ENCODE results near the gene STK11. TPM values are rescaled to one million over a fixed set of nuclear protein-coding genes. Genes with fewer than 3 reads are reported as not detected.

STK11 gene
- polyA plus RNA-seq, 1 of the 3 experiments (the other 2 are of a cell fraction): 55.5 TPM

DNA sequence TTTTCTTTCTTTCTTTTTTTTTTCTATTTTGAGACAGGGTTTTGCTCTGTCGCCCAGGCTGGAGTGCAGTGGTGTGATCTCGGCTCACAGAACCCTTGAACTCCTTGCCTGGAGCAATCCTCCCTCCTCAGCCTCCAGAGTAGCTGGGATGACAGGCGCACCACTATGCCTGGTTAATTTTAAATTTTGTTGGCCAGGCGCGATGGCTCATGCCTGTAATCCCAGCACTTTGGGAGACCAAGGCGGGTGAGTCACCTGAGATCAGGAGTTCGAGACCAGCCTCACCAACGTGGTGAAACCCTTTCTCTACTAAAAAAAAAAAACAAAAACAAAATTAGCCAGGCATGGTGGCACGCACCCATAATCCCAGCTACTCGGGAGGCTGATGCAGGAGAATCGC, 22.9 kb upstream of the STK11 start:
- no peak overlapping the region for H3K9ac ChIP-seq
- H3K79me2 ChIP-seq (ENCODE audit: insufficient read depth): no peaks in the 10 kb centered on the region
- H3K4me2 ChIP-seq: no peak overlapping the region
- H3K27ac ChIP-seq (ENCODE audit: low read depth in 2 of 2, low read length in 1 of 2): no peak overlapping the region
- no peaks in the 10 kb centered on the region for H3K9me2 ChIP-seq
- no peaks in the 10 kb centered on the region for H3K36me3 ChIP-seq (replicated peaks in 1 of 2; ENCODE audit: control insufficient read depth in 1 of 2, insufficient read depth in 2 of 2, low read length in 1 of 2)
- ChIA-PET POLR2A (no interaction called here), CTCF (interaction anchor here (2.1 kb wide), 1 partner anchor 70 kb away, joined by 9 read pairs; no protein-coding TSS in a partner anchor)
- TF ChIP-seq, protein P1, sequence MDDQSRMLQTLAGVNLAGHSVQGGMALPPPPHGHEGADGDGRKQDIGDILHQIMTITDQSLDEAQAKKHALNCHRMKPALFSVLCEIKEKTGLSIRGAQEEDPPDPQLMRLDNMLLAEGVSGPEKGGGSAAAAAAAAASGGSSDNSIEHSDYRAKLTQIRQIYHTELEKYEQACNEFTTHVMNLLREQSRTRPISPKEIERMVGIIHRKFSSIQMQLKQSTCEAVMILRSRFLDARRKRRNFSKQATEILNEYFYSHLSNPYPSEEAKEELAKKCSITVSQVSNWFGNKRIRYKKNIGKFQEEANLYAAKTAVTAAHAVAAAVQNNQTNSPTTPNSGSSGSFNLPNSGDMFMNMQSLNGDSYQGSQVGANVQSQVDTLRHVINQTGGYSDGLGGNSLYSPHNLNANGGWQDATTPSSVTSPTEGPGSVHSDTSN (IDR thresholded peaks at IDR 0.05): no peak
- TF ChIP-seq SMC3 (IDR thresholded peaks at IDR 0.05; ENCODE audit: low read depth, low read length) (no peak), TEAD4 (IDR thresholded peaks at IDR 0.05; ENCODE audit: borderline replicate concordance, insufficient read depth) (no peak), MXI1 (IDR thresholded peaks at IDR 0.05; ENCODE audit: low read depth, low read length) (no peak), FOXJ3 (CRISPR knock-in tag; IDR thresholded peaks at IDR 0.05) (no peak), EZH2phosphoT487 (IDR thresholded peaks at IDR 0.05; ENCODE audit: borderline replicate concordance, low read depth) (no peak), MEF2A (IDR thresholded peaks at IDR 0.05; ENCODE audit: borderline replicate concordance, low read depth) (no peak), EP300 (IDR thresholded peaks at IDR 0.05; ENCODE audit: borderline replicate concordance in 1 of 2, low read depth in 1 of 2, low read length in 1 of 2) (no peak)
- no peak overlapping the region for H2AFZ ChIP-seq (ENCODE audit: low read depth)
- peaks cover 0 to 5% of the 10 kb centered on the region in 2 experiments; a peak in 1 of 4 replicates for H3K4me1 ChIP-seq (ENCODE audit: control insufficient read depth in 1 of 2, insufficient read depth in 2 of 2, low read depth in 1 of 2, low read length in 1 of 2)
- H4K20me1 ChIP-seq (ENCODE audit: insufficient read depth): no peaks in the 10 kb centered on the region
- DNase-seq: no peak
- H3F3A ChIP-seq (replicated peaks; ENCODE audit: insufficient read depth): peaks cover 9% of the 10 kb centered on the region
- WGBS (ENCODE audit: low lambda C conversion rate): 77% methylated on average over 11 of the region's 11 CpGs
- H3K27me3 ChIP-seq (ENCODE audit: insufficient read depth): no peaks in the 10 kb centered on the region
- H3K4me3 ChIP-seq (ENCODE audit: low read depth in 2 of 2, low read length in 1 of 2): no peak overlapping the region
- no peaks in the 10 kb centered on the region for H3K9me3 ChIP-seq

DNA sequence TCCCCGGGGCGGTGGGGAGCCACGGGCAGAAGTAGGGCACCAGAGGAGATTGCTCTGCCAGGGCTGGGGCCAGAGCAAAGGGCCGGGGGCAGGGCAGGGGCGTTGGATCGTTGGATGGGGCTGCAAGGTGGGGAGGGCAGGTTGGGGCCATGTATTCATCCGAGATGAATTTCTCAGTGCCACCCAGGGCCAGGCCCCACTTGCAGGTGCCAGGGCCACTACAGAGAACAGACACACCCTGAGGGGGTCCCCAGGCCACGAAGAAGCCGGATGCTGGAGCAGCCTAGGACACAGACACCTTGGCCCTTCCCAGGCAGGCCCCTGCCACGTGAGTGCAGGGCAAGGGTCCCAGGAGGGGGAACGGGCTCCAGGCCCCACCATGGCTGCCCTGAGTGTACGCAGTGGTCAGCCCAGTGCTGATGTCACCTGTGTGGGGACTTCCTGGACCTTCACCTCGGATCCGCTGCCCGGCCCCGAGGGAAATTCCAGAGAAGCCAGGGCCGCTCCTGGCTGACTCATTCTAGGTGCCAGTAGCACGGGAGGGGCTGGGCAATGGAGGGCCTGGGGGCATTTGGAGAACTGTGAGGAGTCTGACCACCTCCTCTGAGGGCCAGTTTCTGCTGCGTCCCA, 21.9 kb upstream of the STK11 start:
- no peak overlapping the region for H3K4me3 ChIP-seq (ENCODE audit: low read depth in 2 of 2, low read length in 1 of 2)
- ChIA-PET CTCF (interaction anchor here (2.1 kb wide), 1 partner anchor 71 kb away, joined by 9 read pairs; no protein-coding TSS in a partner anchor), POLR2A (interaction anchor here (1.1 kb wide), 1 partner anchor 8 kb away, joined by 3 read pairs; no protein-coding TSS in a partner anchor)
- H3K4me1 ChIP-seq (ENCODE audit: control insufficient read depth in 1 of 2, insufficient read depth in 2 of 2, low read depth in 1 of 2, low read length in 1 of 2): peaks cover 0 to 5% of the 10 kb centered on the region in 2 experiments; a peak in 1 of 4 replicates
- no peaks in the 10 kb centered on the region for H3K27me3 ChIP-seq (ENCODE audit: insufficient read depth)
- TF ChIP-seq, protein P2, sequence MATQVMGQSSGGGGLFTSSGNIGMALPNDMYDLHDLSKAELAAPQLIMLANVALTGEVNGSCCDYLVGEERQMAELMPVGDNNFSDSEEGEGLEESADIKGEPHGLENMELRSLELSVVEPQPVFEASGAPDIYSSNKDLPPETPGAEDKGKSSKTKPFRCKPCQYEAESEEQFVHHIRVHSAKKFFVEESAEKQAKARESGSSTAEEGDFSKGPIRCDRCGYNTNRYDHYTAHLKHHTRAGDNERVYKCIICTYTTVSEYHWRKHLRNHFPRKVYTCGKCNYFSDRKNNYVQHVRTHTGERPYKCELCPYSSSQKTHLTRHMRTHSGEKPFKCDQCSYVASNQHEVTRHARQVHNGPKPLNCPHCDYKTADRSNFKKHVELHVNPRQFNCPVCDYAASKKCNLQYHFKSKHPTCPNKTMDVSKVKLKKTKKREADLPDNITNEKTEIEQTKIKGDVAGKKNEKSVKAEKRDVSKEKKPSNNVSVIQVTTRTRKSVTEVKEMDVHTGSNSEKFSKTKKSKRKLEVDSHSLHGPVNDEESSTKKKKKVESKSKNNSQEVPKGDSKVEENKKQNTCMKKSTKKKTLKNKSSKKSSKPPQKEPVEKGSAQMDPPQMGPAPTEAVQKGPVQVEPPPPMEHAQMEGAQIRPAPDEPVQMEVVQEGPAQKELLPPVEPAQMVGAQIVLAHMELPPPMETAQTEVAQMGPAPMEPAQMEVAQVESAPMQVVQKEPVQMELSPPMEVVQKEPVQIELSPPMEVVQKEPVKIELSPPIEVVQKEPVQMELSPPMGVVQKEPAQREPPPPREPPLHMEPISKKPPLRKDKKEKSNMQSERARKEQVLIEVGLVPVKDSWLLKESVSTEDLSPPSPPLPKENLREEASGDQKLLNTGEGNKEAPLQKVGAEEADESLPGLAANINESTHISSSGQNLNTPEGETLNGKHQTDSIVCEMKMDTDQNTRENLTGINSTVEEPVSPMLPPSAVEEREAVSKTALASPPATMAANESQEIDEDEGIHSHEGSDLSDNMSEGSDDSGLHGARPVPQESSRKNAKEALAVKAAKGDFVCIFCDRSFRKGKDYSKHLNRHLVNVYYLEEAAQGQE (IDR thresholded peaks at IDR 0.05; ENCODE audit: low read depth, low read length): no peak
- TF ChIP-seq FOSL2 (IDR thresholded peaks at IDR 0.05; ENCODE audit: borderline replicate concordance, low read depth): peak; percentile 42; the same call in 1 of the 2 replicates
- H3K9me2 ChIP-seq: no peaks in the 10 kb centered on the region
- no peak overlapping the region for H3K27ac ChIP-seq (ENCODE audit: low read depth in 2 of 2, low read length in 1 of 2)
- peak; percentile 10 for DNase-seq
- no peaks in the 10 kb centered on the region for H3K36me3 ChIP-seq (replicated peaks in 1 of 2; ENCODE audit: control insufficient read depth in 1 of 2, insufficient read depth in 2 of 2, low read length in 1 of 2)
- no peak overlapping the region for H3K9ac ChIP-seq
- H3K4me2 ChIP-seq: no peak overlapping the region; the same call in 1 of the 2 replicates
- H4K20me1 ChIP-seq (ENCODE audit: insufficient read depth): no peaks in the 10 kb centered on the region
- H3K9me3 ChIP-seq: no peaks in the 10 kb centered on the region
- WGBS (ENCODE audit: low lambda C conversion rate): 84% methylated on average over 7 of the region's 19 CpGs
- 0 out of 2 replicates have a peak overlapping the region, but pooled peaks have one; percentile 24 for H2AFZ ChIP-seq (ENCODE audit: low read depth)
- no peaks in the 10 kb centered on the region for H3K79me2 ChIP-seq (ENCODE audit: insufficient read depth)
- H3F3A ChIP-seq (replicated peaks; ENCODE audit: insufficient read depth): peaks cover 9% of the 10 kb centered on the region

All from SK-N-SH (cell line).